PC-3 (cell line): ENCODE measurements around the gene CARMIL1. TPM values are rescaled to one million over a fixed set of nuclear protein-coding genes. Genes with fewer than 3 reads are reported as not detected.

ENCODE experiments used
- ATAC-seq: fragments of 200-7000 bp; cut with Tn5 transposase; 2 replicates; pipeline ENCODE4 v1.9.1; 2020; ENCODE audit warnings: mild to moderate bottlenecking, moderate library complexity
- BruUV-seq: library from RNA; stranded (reverse); fragments of 400-500 nt; replicated peaks from 2 replicates; lab custom pipeline; 2021; lab: Mats Ljungman, UMichigan
- CTCF ChIA-PET: fragments of 300-600 bp; sonication (Branson Sonifier 250); formaldehyde crosslinking; loops from one replicate; lab custom pipeline; 2022; ENCODE audit warnings: antibody characterized with exemption; lab: Charles Lee
- POLR2A ChIA-PET: fragments of 300-600 bp; sonication (Branson Sonifier 250); formaldehyde crosslinking; loops from one replicate; lab custom pipeline; 2022; ENCODE audit warnings: antibody characterized with exemption; ENCODE audit not compliant: unreplicated experiment; lab: Charles Lee
- DNase-seq: peaks from one replicate; pipeline ENCODE4 v3.0.0-alpha.2; 2015
- H2AFZ ChIP-seq: fragments of 300-600 bp; sonication (generic); 2 replicates; pipeline ENCODE4 v1.6.0; 2016; ENCODE audit warnings: antibody characterized with exemption, low read length
- H3F3A ChIP-seq: fragments of 300-600 bp; sonication (generic); one replicate; pipeline ENCODE4 v1.6.0; 2017; ENCODE audit warnings: antibody characterized with exemption, low read length, control low read depth, mild to moderate bottlenecking; ENCODE audit not compliant: unreplicated experiment
- H3K27ac ChIP-seq: fragments of 300-600 bp; sonication (generic); 2 replicates; pipeline ENCODE4 v1.5.1; 2016; ENCODE audit warnings: mild to moderate bottlenecking, low read length
- H3K27me3 ChIP-seq: fragments of 300-600 bp; sonication (generic); 2 replicates; pipeline ENCODE4 v1.6.1; 2016; ENCODE audit warnings: low read length, mixed read lengths
- H3K36me3 ChIP-seq: fragments of 300-600 bp; sonication (generic); 2 replicates; pipeline ENCODE4 v1.6.1; 2016; ENCODE audit warnings: low read depth, mixed run types, low read length, mixed read lengths
- H3K4me1 ChIP-seq: fragments of 300-600 bp; sonication (generic); 2 replicates; pipeline ENCODE4 v1.5.1; 2016; ENCODE audit warnings: low read length; ENCODE audit not compliant: insufficient read depth
- H3K4me2 ChIP-seq: fragments of 300-600 bp; sonication (generic); 2 replicates; pipeline ENCODE4 v1.6.0; 2016; ENCODE audit warnings: low read length
- H3K4me3 ChIP-seq: fragments of 300-600 bp; sonication (generic); 2 replicates; pipeline ENCODE4 v1.5.1; 2016; ENCODE audit warnings: mild to moderate bottlenecking, low read length, mixed read lengths
- H3K79me2 ChIP-seq: fragments of 300-600 bp; sonication (generic); 2 replicates; pipeline ENCODE4 v1.6.1; 2017; ENCODE audit warnings: low read length, mixed read lengths
- H3K9ac ChIP-seq: fragments of 300-600 bp; sonication (generic); 2 replicates; pipeline ENCODE4 v1.6.0; 2016; ENCODE audit warnings: mild to moderate bottlenecking, low read length
- H3K9me2 ChIP-seq: fragments of 300-600 bp; sonication (generic); replicated peaks from 2 replicates; pipeline ENCODE4 v1.6.1; 2016; ENCODE audit warnings: mixed run types, low read length, mixed read lengths
- H3K9me3 ChIP-seq: fragments of 300-600 bp; sonication (generic); 2 replicates; pipeline ENCODE4 v1.6.1; 2016; ENCODE audit warnings: low read length, mixed read lengths
- H4K20me1 ChIP-seq: fragments of 300-600 bp; sonication (generic); 2 replicates; pipeline ENCODE4 v1.6.1; 2016; ENCODE audit warnings: low read length, mixed read lengths
- EZH2 ChIP-seq: fragments of 300-600 bp; sonication (generic); IDR thresholded peaks from one replicate; pipeline ENCODE4 v1.6.1; 2017; ENCODE audit warnings: antibody characterized with exemption, mild to moderate bottlenecking, low read length; ENCODE audit not compliant: unreplicated experiment
- EZH2phosphoT487 ChIP-seq: fragments of 300-600 bp; sonication (generic); IDR thresholded peaks from 2 replicates; pipeline ENCODE4 v1.6.1; 2018; ENCODE audit warnings: mild to moderate bottlenecking, antibody characterized with exemption, low read length, borderline replicate concordance
- intact Hi-C: fragments of 100-400 bp; cut with micrococcal nuclease; formaldehyde crosslinking; loops from 2 replicates; pipeline ENCODE4 v1.9.0; 2023
- total RNA-seq: library from RNA; depleted of rRNA; stranded (reverse); fragments of >200 nt; gene quantifications from 2 replicates; pipeline ENCODE4 v1.2.3, GENCODE V29; 2014
- TF ChIP-seq, protein P1 (sequence below): fragments of 300-600 bp; sonication (generic); conservative IDR thresholded peaks from 2 replicates; pipeline ENCODE4 v1.5.1; 2017; ENCODE audit warnings: antibody characterized with exemption, low read depth, mild to moderate bottlenecking, low read length

CARMIL1 gene
- total RNA-seq, 1 experiment from 2014 or later: 22.0 TPM

- no peak overlapping the region for H3K4me3 ChIP-seq
- DNase-seq (no peak), ATAC-seq (no peak)
- H2AFZ ChIP-seq: no peak overlapping the region
- H3K9ac ChIP-seq: no peak overlapping the region
- no peak overlapping the region for H3K27ac ChIP-seq
- H3K4me2 ChIP-seq: no peak overlapping the region
- TF ChIP-seq EZH2: no peak
- no peak for TF ChIP-seq EZH2phosphoT487
- TF ChIP-seq, protein P1, sequence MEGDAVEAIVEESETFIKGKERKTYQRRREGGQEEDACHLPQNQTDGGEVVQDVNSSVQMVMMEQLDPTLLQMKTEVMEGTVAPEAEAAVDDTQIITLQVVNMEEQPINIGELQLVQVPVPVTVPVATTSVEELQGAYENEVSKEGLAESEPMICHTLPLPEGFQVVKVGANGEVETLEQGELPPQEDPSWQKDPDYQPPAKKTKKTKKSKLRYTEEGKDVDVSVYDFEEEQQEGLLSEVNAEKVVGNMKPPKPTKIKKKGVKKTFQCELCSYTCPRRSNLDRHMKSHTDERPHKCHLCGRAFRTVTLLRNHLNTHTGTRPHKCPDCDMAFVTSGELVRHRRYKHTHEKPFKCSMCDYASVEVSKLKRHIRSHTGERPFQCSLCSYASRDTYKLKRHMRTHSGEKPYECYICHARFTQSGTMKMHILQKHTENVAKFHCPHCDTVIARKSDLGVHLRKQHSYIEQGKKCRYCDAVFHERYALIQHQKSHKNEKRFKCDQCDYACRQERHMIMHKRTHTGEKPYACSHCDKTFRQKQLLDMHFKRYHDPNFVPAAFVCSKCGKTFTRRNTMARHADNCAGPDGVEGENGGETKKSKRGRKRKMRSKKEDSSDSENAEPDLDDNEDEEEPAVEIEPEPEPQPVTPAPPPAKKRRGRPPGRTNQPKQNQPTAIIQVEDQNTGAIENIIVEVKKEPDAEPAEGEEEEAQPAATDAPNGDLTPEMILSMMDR: no peak
- no peaks in the 10 kb centered on the region for H3K9me3 ChIP-seq
- H3K36me3 ChIP-seq: no peaks in the 10 kb centered on the region
- intact Hi-C loops: no loop called here
- no peaks in the 10 kb centered on the region for H3F3A ChIP-seq
- peaks cover 22% of the 10 kb centered on the region for H3K79me2 ChIP-seq
- H3K9me2 ChIP-seq: no peaks in the 10 kb centered on the region
- ChIA-PET POLR2A (no interaction called here), CTCF (no interaction called here)
- no TSS peak for BruUV-seq
- H3K4me1 ChIP-seq: no peaks in the 10 kb centered on the region
- H3K27me3 ChIP-seq: no peaks in the 10 kb centered on the region
- no peaks in the 10 kb centered on the region for H4K20me1 ChIP-seq
Measured at GRCh38 chr6:25324066-25324762, 45.0 kb downstream of the CARMIL1 start.

- Histone ChIP-seq H3K4me1 (peaks cover 2% of the 10 kb centered on the region; the same call in 1 of the 2 replicates), H3K36me3 (no peaks in the 10 kb centered on the region), H3K27me3 (no peaks in the 10 kb centered on the region), H3F3A (no peaks in the 10 kb centered on the region), H3K9me3 (no peaks in the 10 kb centered on the region), H3K9ac (no peak overlapping the region), H3K9me2 (no peaks in the 10 kb centered on the region), H2AFZ (no peak overlapping the region), H3K79me2 (peaks cover 15% of the 10 kb centered on the region; the same call in 1 of the 2 replicates), H3K4me2 (no peak overlapping the region), H3K4me3 (no peak overlapping the region), H3K27ac (no peak overlapping the region), H4K20me1 (no peaks in the 10 kb centered on the region)
- TF ChIP-seq EZH2: no peak
- no peak for TF ChIP-seq EZH2phosphoT487
- TF ChIP-seq, protein P1: no peak
- intact Hi-C loops: no loop called here
- ChIA-PET CTCF (no interaction called here), POLR2A (no interaction called here)
- DNase-seq: no peak
- ATAC-seq: no peak
- no TSS peak for BruUV-seq
Measured at GRCh38 chr6:25326126-25326525, 47.0 kb downstream of the CARMIL1 start.

- BruUV-seq: no TSS peak
- Histone ChIP-seq H3K9ac (no peak overlapping the region), H2AFZ (no peak overlapping the region), H3K9me2 (no peaks in the 10 kb centered on the region), H4K20me1 (no peaks in the 10 kb centered on the region), H3K9me3 (no peaks in the 10 kb centered on the region), H3F3A (no peaks in the 10 kb centered on the region), H3K27ac (no peak overlapping the region), H3K36me3 (no peaks in the 10 kb centered on the region), H3K4me2 (no peak overlapping the region), H3K4me3 (no peak overlapping the region), H3K79me2 (peaks cover 22% of the 10 kb centered on the region; the same call in 1 of the 2 replicates), H3K27me3 (no peaks in the 10 kb centered on the region), H3K4me1 (peaks cover 8% of the 10 kb centered on the region)
- DNase-seq (no peak), ATAC-seq (no peak)
- ChIA-PET CTCF (no interaction called here), POLR2A (no interaction called here)
- TF ChIP-seq EZH2phosphoT487 (no peak), EZH2 (no peak)
- intact Hi-C loops: no loop called here
Measured at GRCh38 chr6:25326960-25327359, 47.8 kb downstream of the CARMIL1 start.
